Stimulated activated CD4-positive, alpha-beta T cell treated with anti-CD3 and anti-CD28 coated beads, Interleukin-2, amount 100 ng/mL, for 4 hours (primary cell): ENCODE results near the gene TMEM271.
"Not testable (repeated sequence)": the region's sequence is repeated elsewhere in the genome, so short reads cannot be mapped to it uniquely, and the experiment has no call there.

Experiments used
- DNase-seq: peaks from one replicate; pipeline ENCODE4 v3.0.0-alpha.2; 2020; ENCODE audit warnings: low read depth

The TMEM271 gene

DNA sequence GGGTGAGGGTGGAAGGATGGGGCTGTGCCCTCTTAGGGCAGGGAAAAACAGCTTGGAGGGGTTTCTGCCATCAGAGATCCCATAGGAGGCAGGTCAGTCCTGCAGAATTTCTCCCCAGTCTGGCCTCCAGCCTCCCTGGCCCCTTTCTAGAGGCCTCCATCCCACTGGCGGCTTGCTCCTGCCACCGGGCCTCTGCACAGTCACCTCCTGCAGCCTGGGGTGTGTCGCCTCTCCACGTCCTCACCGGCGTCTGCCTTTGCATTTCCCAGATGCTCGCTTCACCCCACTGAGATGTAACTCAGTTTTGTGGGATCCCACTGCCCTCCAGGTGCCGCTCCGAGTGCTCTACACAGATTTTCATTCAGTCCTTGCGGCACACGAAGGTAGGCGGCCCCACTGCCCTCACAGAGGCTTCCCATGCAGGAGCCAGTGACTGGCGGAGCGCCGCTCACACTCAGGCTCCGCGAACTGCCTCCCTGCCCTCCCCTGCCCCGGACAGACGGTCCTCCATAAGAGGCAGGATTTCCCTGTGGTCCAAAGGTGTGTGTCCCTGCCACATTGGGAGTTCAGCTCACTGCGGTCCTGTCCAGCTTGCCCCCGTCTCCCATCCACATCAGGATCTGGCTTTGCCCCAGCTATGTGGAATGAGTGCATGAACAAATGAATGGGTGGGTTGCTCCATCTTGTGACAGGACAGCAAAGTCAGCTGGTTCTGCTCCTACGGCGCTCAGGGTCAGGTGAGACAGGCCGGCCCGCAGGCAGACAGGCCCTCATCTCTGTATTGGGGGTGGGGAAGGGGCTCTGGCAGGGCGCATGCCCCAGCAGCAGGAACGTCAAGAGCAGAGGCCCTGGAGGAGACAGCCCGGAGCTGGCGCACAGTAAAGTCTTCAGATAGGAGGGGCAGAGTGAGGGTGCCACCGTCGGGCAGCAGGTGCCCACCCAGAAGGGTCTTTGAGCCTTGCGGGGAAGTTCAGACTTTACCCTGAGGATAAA lies 2.7 kb upstream of the TMEM271 start:
- DNase-seq = no peak

DNA sequence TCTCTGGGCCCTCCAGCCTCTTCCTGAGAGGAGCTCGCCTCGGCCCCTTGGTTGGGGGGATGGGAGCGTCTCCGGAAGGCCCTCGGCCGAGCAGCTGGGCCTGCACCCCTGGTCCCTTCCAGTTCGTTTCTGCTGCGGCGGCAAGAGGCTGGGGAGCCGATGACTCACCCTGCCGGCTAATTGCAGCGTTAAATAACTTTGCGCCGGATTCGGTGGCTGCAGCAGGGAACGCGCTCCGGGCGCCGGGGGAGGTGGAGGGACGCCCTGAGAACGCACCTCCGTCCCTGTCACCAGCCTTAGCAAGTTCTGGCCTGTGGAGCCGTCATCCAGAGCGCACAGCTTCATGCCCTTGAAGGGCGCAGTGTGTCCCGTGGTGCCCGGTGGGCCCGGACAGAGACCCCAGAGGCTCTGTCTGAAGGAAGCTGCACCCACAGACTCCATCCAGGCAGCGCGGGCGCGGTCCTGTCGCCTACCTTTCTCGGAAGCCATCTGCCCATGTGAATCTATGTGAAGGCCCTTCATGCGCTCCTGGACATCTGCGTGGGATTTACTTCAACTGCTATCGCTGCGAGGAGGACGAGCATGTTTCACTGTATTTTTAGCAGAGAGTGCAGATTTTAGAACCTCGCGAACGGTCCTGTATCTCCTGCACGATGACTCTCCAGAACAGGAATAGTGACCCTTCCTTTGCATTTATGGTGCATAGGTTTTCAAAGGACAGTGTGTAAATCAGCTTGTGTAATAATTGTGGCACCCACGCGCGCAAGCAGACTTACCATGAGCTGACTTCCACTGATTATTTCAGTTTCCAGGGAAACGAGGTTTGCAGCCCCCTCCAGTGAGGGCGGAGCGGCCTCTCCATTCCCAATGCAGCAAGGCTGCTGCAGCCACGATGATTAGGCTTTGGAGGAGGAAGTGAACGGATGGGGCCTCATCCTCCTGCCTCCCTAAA lies 1.7 kb upstream of the TMEM271 start:
- DNase-seq = no peak

DNA sequence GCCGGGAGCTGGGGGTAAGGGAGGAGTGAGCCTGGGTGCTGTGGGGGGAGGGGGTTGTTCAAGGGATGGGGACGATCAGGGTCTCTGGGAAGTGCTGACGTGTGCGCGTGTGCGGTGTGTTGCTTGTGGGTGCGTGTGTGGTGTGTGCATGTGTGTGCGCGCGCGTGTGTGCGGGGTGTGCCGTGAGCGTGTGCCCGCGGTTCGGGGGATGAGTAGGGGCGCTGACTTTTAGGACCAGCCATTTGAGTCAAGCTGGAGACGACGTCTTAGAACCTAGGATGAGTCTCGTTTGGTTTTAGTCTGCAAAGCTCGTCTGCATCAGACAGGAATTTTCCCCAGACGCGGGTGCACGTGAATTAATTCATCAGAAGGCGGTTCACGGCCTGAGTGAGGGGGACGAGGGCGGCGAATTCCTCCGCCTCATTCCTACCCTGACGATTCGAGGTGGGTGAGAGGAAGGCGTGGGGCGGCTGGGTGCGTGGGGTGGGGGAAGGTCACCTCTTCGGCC lies 950 bp upstream of the TMEM271 start:
- DNase-seq = no peak

DNA sequence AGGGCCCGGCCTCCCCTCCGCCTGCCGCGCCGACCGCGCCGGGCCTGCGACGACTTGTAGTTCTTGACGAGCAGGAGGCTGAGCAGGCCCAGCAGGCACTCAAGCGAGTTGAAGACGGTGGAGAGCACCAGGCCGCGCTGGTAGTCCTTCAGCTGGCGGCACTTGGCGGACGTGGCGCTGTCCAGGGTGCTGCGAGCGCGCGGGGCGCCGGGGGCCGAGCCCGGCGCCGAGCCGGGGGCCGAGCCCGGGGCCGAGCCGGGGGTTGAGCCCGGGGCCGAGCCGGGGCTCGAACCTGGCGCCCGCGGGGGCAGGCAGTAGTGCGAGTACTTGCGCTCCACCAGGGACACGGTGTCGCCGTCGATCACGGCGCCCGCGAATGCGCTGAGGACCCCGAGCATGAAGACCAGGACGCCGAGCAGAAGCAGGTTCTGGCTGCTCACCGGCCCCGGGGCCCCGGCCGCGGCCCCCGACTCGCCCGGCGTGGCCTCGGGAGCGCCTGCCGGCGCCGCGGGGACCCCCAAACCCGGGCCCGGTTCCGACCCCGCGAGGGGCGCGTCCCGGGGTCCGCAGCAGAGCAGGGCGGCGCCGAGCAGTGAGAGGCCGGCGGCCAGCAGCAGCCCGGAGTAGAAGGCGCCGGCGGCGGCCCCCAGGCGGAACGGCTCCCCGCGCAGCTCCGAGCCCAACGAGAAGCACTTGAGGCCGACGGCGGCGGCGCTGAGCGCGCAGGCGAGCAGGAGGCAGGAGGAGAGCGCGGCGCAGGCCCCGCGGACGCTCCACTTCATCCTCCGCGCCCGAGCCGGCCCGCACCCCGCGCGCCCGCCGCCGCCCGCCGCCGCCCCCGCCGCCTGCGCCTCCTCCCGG lies 584 bp downstream of the TMEM271 start:
- no peak for DNase-seq

DNA sequence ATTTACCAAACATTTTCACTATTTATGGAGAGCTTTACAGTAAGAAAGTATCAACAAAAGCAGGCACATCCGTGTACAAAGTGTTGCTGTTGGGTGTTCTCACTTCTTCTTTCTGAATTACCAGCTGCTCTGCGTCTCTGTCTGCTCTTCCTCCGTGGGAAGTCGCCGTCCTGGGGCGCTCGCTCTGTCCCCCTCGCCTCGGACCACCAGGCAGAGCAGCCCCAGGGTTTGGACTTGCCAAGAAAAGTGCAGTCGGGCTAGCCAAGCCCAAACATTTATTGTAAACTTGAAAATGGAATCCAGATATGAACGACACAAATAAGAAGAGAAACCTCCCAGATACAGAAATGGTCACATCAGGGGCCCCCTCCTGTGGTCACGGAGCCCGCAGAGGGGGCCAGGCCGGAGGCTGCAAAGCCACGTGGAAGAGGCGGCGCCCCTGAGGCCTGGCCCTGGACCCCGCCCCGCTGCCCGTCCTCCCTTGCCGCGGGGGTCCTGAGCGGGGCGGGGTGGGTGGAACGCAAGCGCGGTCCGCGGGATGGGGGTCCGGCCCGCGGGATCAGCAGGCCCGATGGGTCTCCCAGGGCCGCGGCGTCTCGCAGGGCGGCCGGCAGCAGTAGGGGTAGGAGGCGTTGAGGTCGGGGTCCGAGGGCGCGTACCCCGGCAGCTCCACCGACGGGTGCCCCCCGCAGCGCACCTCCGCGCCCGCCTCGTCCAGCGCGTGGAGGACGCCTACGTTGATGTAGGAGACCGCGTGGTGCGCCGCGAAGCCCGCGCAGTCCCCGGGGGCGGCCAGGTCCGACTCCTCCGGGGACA lies 1.5 kb downstream of the TMEM271 start:
- DNase-seq = no peak

DNA sequence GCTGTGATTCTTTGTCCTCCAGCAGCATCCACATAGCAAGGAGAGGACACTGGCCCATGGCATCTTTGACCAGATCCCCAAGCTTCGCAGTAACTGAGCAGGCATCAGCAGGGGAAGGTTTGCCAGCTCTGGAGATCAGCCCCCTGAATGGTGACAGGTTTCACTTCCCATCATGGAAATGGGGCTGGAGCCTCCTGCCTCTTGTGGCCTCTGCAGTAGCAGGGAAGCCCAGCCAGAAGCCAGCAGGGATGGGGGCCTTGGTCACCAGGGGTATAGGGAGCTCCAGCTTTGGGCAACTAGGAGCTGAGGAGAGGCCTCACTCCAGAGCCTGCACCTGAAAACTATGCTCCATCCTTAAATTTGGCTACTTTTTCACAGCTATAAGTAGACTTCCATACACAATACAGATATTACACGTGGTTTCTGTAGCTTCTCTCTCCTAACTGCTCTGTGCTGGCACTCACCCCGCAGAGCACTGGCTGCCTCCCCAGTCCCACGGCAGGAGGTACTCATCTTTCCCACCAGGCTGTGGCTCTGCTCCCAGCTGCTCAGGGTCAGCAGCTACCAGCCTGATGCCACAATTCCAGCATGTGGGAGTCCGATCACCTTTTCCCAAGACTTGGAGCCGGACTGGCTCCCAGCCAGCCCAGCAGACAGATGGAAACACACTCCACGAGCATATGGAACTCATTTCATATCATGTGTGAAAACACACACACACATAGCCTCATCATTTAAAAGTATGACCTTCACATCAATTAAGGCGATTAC lies 2.8 kb downstream of the TMEM271 start:
- DNase-seq = no peak

DNA sequence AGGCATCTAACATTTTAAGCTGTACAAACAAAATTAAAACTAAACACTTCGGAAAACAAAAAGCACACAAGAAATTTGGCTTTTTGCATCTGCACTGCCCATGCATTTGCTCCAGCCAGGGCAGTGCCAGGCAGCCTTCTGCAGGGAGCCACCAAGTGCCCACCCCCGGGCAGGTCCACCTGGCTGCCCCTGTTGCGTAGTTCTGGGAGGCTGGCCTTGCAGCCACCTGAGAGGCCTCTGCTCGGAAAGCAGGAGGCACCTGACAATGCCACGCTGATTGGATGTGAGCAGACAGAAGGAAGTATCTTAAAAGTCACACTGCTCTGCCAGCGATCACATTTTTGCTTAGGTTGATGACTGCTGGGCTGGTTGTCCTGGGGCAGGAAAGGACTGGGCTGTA lies 3.5 kb downstream of the TMEM271 start:
- no peak for DNase-seq

DNA sequence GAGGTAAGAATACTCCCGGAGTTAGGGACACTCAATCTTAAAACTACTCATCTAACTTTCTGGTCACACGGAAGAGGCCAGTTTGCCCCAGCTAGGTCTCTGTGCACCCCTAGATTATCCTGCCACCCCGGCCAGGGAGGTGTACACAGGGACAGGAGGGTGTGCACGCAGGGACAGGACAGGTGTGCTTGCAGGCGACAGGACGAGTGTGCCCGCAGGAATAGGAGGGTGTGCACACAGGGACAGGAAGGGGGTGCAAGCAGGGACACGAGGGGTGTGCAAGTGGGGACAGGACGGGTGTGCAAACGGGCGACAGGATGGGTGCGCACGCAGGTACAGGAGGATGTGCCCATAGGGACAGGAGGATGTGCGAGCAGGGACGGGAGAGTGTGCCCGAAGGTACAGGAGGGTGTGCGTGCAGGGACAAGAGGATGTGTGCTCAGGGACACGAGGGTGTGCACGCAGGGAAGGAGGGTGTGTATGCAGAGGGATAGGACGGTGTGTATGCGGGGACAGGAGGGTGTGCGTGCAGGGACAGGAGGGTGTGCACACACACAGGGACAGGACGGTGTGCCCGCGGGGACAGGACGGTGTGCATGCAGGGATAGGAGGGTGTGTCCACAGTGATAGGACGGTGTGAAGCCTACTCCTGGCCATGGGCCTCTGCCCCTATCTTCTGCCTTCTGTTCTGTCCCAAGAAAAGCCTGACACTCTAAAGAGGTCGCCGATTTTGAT lies 4.1 kb downstream of the TMEM271 start:
- DNase-seq = no peak

DNA sequence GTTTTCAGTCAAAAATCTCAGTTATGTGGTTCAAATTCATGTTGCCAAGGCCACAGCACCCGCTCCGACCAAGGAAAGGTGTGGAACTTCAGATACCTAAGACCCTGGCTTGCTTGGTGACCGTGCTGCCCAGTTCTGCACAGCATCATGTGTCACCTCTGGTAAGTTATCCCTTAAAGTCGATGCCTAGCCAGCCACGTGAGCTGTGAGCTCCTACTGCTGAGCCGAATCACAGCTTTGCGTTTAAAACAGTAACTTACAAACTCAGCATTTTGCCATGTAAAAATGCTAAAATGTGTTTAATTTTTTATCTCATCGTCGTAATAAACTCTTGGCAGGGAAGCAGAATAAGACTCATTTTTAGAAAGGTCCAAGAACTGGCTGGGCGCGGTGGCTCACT lies 5.3 kb downstream of the TMEM271 start:
- no peak for DNase-seq

DNA sequence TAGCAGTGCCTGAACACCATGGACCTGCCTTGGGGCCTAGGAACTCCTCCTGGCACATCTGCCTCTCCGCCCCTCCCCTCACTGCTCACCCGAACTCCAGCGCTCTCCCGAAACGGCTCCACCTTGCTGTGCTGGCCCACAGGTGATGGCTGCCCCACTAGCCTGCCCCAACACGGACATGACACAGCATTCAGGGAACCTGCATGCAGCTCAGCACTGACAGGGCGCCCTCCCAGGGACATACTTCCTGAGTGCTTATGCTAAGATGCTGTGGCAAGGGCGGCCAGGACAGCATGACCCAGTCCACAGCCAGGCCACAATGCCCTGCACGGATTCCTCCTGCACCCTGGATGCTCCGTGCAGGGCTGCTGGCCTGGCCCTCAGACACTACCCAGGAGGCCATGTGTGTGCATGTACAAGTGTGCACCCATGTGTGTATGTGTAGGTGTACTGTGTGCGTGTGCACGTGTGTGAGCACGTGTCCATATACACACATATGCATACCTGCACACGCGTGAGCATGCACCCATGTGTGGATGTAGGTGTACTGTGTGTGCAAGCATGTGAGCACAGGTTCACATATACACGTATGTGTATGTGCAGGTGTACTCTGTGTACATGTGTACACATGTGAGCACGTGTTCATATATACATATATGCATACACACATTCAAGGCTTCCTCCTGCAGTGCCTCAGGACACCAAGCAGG lies 6.0 kb downstream of the TMEM271 start:
- DNase-seq = no peak

DNA sequence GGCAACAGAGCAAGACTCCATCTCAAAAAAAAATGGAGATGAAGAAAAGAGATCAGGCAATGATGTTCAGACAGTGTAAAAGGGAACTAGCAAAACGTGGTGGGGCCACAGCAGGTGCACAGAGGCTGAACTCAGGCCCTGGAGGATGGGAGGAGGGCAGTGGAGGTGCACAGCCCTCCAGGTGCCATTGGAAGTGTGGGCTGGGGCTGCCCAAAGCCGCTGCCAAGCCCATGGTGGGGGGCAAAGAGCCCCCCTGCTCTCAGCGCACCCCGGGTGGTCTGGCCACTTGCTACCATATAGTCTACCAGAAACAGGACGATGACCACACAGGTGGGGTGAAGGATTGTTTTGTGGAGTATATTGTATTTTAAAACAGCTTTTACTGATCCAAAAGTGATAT lies 7.1 kb downstream of the TMEM271 start:
- no peak for DNase-seq

DNA sequence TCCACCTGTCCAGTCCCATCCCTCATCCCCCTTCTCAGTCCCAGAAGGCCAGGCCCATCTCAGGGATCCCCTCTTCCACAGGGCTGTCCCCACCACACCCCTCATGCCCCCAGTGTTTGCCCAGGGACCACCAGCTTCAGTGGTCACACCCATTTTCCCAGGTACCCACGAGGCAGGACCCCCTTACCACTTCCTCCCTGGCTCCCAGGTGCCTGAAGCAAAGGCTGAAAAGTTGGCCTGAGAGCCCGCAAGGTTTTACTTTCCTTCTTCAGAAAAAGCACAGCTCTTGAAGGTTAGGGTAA lies 7.8 kb downstream of the TMEM271 start:
- DNase-seq = no peak

DNA sequence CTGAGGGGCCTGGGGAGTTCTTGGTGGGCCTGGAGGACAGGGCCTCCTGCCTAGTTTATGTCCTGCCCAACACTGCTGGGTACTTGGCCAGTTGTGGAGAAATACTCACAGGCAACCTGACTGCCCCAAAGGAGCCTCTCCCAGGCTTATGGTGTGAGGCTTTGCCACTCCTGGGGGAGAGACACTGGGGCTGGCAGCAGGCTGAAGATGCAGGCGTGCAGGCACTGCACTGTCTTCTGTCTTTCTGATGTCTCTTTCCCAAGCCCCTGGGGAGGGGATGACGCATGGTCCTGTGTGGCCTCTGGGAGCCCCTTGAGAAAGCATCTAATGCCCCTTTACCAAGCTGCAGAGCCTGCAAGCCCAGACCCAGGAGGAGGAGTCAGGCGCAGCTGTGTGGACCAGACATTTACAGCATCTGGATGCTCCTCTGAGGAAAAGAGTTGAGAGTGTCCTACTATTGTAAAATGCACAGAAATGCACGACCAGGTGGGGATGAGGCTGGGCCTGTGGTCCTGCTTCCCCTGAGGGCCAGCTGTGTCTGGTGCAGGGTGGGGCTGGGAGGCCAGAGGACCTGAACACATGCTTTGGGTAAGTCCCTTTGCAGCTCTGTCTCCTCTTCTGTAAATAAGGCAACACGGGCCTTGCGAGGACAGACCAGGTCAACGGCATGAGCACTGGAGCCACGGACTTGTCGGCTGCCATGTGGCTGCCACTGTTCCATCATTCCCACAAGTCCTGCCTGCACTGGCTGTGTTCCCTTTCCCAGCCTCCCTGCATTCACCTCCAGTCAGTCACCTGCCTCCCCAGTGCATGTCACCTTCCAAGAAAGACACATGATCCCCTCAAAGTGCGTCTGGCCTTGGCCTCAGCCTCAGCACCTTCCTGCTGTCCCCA lies 8.4 kb downstream of the TMEM271 start:
- DNase-seq = no peak

DNA sequence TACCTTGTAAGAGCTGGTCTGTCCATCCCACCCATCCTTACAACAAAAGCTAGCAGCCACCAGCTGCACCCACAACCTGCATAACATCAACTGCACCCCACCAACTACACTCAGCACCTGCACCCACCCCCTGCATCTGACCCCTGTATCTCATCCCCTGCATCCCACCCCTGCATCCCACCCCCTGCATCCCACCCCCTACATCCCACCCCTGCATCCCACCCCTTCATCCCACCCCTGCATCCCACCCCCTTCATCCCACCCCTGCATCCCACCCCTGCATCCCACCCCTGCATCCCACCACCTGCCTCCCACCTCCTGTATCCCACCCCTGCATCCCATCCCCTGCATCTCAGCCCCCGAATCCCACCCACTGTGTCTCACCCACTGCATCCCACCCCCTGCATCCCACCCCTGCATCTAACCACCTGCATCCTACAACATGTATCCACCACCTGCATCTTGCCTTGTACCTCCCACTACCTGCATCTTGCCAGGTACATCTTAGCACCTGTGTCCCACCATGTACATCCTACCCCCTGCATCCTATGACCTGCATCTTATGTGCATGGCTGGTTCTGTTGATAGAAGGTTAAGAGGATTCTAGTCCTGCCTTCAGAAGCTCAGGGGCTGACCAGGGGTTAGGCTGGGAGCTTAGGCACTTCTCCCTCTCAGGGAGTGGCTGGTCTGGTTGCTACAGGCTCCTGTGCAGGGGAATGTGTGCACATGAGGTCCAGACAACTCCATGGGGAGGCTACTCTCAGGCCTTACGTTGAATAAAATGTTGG lies 9.4 kb downstream of the TMEM271 start:
- DNase-seq = no peak

DNA sequence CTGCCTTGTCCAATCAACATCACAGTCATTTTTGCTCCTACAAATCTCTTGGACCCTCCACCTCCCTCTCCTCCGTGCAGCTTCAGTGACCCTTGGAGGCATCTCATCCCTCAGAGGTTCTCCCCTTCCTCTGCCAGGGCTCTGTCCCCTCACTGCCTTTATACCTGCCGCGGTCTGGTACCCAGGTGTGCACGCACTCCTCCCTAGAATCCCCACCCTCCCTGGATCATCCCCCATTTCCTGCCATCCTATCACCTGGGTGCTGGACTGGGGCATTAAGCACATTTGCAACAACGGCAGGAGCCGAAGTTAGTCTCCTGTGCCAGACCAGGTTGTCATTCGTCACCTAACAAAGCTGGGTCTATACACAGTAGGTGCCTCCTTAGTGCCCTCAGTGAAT lies 10.1 kb downstream of the TMEM271 start:
- DNase-seq = no peak

DNA sequence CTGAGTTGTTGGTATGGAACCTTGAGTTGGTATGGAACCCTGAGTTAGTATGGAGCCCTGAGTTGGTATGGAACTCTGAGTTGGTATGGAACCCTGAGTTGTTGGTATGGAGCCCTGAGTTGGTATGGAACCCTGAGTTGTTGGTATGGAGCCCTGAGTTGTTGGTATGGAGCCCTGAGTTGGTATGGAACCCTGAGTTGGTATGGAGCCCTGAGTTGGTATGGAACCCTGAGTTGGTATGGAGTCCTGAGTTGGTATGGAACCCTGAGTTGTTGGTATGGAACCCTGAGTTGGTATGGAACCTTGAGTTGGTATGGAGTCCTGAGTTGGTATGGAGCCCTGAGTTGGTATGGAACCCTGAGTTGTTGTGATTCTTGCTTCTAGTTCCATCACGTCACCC lies 10.5 kb downstream of the TMEM271 start:
- DNase-seq = not testable (repeated sequence)

DNA sequence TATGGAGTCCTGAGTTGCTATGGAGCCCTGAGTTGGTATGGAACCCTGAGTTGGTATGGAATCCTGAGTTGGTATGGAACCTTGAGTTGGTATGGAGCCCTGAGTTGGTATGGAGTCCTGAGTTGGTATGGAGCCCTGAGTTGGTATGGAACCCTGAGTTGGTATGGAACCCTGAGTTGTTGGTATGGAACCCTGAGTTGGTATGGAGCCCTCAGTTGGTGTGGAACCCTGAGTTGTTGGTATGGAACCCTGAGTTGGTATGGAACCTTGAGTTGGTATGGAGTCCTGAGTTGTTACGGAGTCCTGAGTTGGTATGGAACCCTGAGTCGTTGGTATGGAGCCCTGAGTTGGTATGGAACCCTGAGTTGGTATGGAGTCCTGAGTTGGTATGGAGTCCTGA lies 13.6 kb downstream of the TMEM271 start:
- DNase-seq = not testable (repeated sequence)
